Activated naive CD4-positive, alpha-beta T cell treated with anti-CD3 and anti-CD28 coated beads, Interleukin-2, amount 50 U/mL, for 24 hours (primary cell): ENCODE results near the gene ARSD.
"Not testable (repeated sequence)": the region's sequence is repeated elsewhere in the genome, so short reads cannot be mapped to it uniquely, and the experiment has no call there.

Experiments used
- H3K27ac Mint-ChIP-seq: one replicate; pipeline ENCODE4 v1.8.0; 2021; ENCODE audit warnings: mild to moderate bottlenecking, mixed read lengths
- H3K27me3 Mint-ChIP-seq: one replicate; pipeline ENCODE4 v1.8.0; 2021; ENCODE audit warnings: mixed read lengths
- H3K36me3 Mint-ChIP-seq: one replicate; pipeline ENCODE4 v1.8.0; 2021; ENCODE audit warnings: mixed read lengths
- H3K4me1 Mint-ChIP-seq: one replicate; pipeline ENCODE4 v1.8.0; 2021; ENCODE audit warnings: mixed read lengths
- H3K4me3 Mint-ChIP-seq: one replicate; pipeline ENCODE4 v1.8.0; 2021; ENCODE audit warnings: mild to moderate bottlenecking, mixed read lengths
- H3K9me3 Mint-ChIP-seq: one replicate; pipeline ENCODE4 v1.8.0; 2021; ENCODE audit warnings: mixed read lengths

The ARSD gene

DNA sequence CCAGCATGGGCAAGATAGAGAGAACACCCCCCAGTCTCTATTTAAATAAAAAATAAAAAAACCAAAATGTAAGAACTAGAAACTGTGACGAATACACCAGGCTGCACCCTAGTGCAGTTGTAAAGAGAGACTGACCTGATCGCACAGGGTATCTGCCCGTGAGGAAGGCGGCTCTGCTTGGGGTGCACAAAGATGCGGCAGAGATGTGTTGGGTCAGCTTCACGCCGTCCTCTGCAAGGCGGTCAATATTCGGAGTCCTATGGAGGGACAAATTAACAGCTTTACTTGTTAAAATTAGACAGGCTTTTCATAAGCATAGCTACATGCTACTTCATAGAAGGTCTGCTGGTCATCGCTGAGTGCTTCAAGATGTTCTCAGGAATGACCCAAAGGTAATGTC, 26.1 kb upstream of the ARSD start:
- Mint-ChIP-seq H3K4me1 (no peaks in the 10 kb centered on the region), H3K4me3 (no peak overlapping the region), H3K27ac (no peak overlapping the region), H3K27me3 (peaks cover 3% of the 10 kb centered on the region), H3K36me3 (no peaks in the 10 kb centered on the region), H3K9me3 (no peaks in the 10 kb centered on the region)

DNA sequence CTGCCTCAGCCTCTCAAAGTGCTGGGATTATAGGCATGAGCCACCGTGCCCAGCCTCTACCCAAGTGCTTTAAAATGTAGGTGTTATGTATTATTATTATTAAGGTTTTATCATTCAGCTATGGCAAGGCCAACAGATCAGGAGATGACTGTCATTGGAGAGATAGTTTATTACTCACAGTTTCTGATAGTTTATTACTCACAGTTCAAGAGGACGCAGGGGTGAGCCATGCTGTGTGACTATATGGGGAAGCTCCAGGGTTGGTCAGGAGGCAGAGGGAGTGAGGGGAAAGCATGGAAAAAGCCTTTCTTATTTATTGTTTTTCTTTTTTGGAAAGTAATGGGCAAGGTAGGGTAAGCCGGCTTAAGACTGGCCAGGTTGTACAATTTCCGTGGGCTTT, 25.4 kb upstream of the ARSD start:
- Mint-ChIP-seq H3K4me3 (no peak overlapping the region), H3K4me1 (no peaks in the 10 kb centered on the region), H3K27ac (no peak overlapping the region), H3K27me3 (peaks cover 3% of the 10 kb centered on the region), H3K36me3 (no peaks in the 10 kb centered on the region), H3K9me3 (no peaks in the 10 kb centered on the region)

GRCh38 chrX:2937942-2938341, 8.8 kb upstream of the ARSD start:
- H3K27me3 Mint-ChIP-seq, result not testable (repeated sequence)

DNA sequence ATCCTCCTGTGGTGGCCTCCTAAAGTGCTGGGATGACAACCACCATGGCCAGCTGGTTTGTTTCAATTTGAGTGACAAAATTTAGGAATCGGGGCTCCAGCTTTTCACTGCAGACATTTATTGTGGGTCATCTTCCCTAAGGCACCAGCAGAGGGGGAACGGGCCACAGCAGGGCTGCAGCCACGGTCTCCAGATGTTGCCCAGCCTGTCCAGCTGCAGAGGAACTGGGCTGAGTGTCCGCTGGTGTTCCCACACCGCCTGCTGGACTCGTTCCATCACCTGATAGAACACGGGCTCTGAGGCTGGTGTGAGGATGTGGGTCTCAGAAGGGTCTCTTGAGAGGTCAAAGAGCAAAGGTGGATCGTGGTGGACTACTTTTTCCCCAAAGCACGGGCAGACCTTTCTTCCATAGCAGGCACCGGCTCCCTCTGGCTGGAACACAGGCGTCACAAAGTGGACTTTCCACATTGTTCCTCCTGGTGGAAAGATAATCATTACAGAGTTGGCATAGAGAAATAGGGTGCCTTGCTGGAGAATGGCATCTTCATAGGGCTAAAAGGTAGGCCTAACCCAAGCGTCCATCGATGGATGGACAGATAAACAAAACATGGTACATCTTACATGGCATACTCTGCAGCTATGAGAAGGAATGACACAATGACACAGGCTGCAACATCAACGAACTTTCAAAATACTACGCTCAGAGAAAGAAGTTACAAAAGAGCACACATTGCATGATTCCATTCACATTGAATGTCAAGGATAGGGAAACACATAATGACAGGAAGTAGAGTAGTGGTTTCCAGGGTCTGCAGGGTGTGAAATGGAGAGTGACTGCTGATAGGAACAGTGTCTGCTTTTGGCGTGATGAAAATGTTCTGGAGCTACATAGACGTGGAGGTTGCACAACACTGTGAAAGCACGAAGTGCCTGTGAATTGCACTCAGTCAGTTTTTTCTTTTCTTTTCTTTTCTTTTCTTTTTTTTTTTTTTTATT, 5.9 kb upstream of the ARSD start:
- Mint-ChIP-seq H3K4me3 (no peak overlapping the region), H3K27ac (no peak overlapping the region), H3K36me3 (no peaks in the 10 kb centered on the region), H3K4me1 (peaks cover 4% of the 10 kb centered on the region), H3K27me3 (peaks cover 5% of the 10 kb centered on the region), H3K9me3 (no peaks in the 10 kb centered on the region)

More at GRCh38 chrX:2937942-2938341, 8.8 kb upstream of the ARSD start:
- not testable (repeated sequence) for H3K9me3 Mint-ChIP-seq, H3K4me3 Mint-ChIP-seq, H3K27ac Mint-ChIP-seq, H3K36me3 Mint-ChIP-seq, H3K4me1 Mint-ChIP-seq

DNA sequence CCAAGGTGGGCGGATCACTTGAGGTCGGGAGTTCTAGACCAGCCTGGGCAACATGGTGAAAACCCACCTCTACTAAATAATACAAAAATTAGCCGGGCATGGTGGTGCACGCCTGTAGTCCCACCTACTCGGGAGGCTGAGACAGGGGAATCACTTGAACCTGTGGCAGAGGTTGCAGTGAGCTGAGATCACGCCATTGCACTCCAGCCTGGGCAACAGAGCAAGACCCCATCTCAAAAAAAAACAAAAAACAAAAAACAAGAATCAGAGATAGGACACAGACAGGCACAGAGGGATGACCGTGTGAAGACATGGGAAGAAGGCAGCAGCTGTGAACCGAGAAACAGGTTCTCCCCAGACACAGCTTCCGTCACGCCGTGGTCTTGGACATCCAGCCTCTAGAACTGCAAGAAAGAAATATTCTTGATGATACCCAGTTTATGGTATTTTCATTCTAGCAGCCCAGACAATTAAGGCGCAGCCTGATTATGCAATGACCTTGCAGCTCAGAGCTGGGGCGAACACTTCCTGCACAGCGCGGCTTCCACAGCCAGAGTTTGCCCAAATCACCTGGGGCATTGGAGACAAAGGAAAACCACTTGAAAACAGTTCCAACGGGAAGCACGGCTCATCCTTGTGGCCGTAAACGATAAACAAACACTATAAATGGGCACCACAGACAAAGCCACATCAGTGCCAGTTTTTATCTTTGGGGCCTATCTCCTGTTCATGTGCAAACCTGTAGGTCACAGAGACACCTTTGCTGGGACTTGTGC, 4.2 kb upstream of the ARSD start:
- peaks cover 4% of the 10 kb centered on the region for H3K4me1 Mint-ChIP-seq
- no peaks in the 10 kb centered on the region for H3K36me3 Mint-ChIP-seq

GRCh38 chrX:2931612-2932011, 2.5 kb upstream of the ARSD start:
- Mint-ChIP-seq H3K27ac (no peak overlapping the region), H3K4me3 (no peak overlapping the region), H3K9me3 (no peaks in the 10 kb centered on the region), H3K36me3 (no peaks in the 10 kb centered on the region), H3K27me3 (peaks cover 6% of the 10 kb centered on the region), H3K4me1 (peaks cover 4% of the 10 kb centered on the region)

More for the DNA sequence above, 4.2 kb upstream of the ARSD start:
- Mint-ChIP-seq H3K9me3 (no peaks in the 10 kb centered on the region), H3K4me3 (no peak overlapping the region), H3K27me3 (peaks cover 5% of the 10 kb centered on the region), H3K27ac (no peak overlapping the region)

DNA sequence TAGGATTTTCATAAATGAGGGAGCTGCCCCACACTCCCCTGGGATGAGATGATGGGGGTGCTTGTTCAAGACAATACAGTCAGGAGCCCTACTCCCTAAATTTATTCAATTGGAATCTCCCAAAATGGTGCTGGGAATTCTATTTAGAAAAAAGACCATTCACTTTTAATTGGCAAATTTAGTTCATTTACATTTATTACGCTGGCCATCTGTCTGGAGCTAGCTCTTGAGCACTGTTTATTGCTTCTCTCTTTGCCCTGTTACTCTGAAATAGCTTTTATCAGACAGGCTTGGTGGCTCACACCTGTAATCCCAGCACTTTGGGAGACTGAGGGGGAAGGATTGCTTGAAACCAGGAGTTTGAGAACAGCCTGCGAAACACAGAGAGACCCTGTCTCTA, 2.0 kb upstream of the ARSD start:
- Mint-ChIP-seq H3K9me3 (no peaks in the 10 kb centered on the region), H3K36me3 (no peaks in the 10 kb centered on the region), H3K4me3 (no peak overlapping the region), H3K27ac (no peak overlapping the region), H3K4me1 (peaks cover 4% of the 10 kb centered on the region), H3K27me3 (peaks cover 6% of the 10 kb centered on the region)

DNA sequence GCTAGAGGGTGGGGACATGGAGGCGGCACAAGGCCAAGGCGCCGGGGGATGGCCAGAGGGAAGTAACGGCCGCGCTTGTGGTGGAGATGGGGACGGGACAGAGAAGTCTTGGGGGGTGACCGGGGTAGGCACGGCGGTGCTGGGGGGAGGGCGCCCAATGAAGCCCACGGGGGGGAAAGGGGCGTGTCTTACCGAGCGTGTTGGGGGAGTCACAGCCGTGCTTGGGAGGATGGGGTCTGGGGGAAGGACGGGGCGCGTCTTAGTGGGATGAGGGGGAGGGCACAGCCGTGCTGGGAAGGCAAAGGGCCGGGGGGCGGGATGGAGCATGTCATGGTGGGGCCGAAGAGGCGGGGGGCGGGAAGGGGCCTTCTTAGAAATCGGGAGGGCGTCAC, 952 bp downstream of the ARSD start:
- no peaks in the 10 kb centered on the region for H3K9me3 Mint-ChIP-seq
- H3K36me3 Mint-ChIP-seq, result no peaks in the 10 kb centered on the region
- peaks cover 4% of the 10 kb centered on the region for H3K4me1 Mint-ChIP-seq
- H3K4me3 Mint-ChIP-seq, result peak overlapping the region; percentile 4
- H3K27ac Mint-ChIP-seq, result no peak overlapping the region
- H3K27me3 Mint-ChIP-seq, result peaks cover 6% of the 10 kb centered on the region

DNA sequence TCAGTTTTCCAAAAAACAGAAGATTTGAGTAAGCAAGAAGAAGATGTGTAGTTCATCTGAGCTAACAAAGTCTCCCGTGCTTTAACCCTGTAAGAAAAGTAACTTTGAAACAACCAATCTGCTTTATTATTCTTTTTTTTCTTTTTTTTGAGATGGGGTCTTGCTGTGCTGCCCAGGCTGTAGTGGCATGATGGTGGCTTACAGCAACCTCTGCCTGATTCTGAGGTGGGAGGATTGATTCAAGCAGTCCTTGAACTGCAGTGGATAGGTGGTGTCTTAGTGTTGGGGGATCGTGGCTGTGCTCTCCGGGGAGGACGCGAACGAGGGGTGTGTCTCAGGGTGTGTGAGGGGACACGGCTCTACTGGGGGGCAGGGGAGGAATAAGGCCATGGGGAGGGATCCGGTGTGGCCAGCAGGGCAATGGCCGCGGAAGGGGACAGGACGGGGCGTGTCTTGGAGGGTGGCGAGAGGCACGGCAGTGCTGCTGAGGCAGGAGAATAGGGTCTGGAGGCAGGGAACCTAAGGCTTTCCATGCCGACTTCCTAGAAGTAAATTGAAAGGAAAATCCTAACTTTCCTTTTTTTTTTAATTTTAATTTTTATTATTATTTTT, 2.4 kb downstream of the ARSD start:
- no peak overlapping the region for H3K27ac Mint-ChIP-seq
- H3K36me3 Mint-ChIP-seq, result no peaks in the 10 kb centered on the region
- H3K4me1 Mint-ChIP-seq, result peaks cover 4% of the 10 kb centered on the region
- H3K4me3 Mint-ChIP-seq, result no peak overlapping the region
- no peaks in the 10 kb centered on the region for H3K9me3 Mint-ChIP-seq
- peaks cover 6% of the 10 kb centered on the region for H3K27me3 Mint-ChIP-seq

DNA sequence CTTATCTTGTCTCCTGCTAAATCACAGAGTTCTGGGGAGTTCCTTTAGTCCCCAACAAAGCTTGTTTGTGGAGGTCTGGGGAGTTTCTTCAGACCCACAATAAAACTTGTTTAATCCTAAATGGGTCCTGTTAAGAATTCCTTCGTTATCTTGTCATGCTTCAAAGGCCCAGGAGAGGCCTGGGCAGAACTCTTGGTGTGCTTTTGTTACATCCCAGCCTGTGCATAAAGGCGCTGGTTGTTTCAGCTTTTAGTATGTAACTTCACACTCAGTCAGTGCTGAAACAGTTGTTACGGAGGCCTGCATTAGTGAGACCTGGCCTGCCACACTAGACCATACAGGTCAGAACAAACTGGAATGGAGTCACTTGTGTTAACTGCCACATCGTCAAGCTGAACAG, 2.9 kb downstream of the ARSD start:
- H3K27ac Mint-ChIP-seq, H3K27me3 Mint-ChIP-seq, H3K4me1 Mint-ChIP-seq, H3K9me3 Mint-ChIP-seq, H3K36me3 Mint-ChIP-seq, H3K4me3 Mint-ChIP-seq: not testable (repeated sequence)

DNA sequence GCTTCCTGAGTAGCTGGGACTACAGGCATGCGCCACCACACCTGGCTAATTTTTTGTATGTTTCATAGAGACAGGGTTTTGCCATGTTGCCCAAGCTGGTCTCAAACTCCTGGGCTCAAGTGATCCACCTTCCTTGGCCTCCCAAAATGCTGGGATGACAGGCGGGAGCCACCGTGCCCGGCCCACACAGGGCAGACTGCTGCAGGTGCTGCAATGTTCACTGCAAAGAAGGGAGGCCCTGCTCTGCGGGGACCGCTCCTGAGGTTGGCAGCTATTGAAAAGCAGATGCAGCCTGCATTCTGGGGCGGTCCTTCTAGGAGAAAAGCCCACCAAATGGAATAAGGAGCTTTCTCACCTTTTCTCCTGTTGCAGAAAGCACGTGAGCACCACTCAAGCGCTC, 5.0 kb downstream of the ARSD start:
- H3K9me3 Mint-ChIP-seq, result no peaks in the 10 kb centered on the region
- H3K4me1 Mint-ChIP-seq, result no peaks in the 10 kb centered on the region
- peaks cover 2% of the 10 kb centered on the region for H3K27me3 Mint-ChIP-seq
- no peak overlapping the region for H3K4me3 Mint-ChIP-seq
- no peaks in the 10 kb centered on the region for H3K36me3 Mint-ChIP-seq
- no peak overlapping the region for H3K27ac Mint-ChIP-seq

DNA sequence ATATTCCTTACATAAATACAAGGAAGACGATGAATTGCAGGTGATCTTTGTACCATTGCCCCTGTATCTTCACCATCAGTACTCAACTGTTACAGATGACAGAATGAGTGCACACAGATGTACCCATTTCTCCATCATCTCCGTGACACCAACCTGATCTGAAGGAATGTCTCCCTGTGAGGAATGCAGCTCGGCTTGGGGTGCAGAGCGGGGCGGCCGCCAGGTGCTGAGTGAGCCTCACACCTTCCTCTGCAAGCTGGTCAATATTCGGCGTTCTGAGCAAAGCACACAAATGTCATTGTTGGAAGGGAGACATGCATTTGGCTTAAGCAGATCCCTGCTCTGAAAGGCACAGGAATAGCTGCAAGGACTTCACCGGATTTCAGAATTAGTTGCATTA, 7.4 kb downstream of the ARSD start:
- H3K27me3 Mint-ChIP-seq, result peaks cover 1% of the 10 kb centered on the region
- no peak overlapping the region for H3K4me3 Mint-ChIP-seq
- no peaks in the 10 kb centered on the region for H3K9me3 Mint-ChIP-seq
- no peaks in the 10 kb centered on the region for H3K36me3 Mint-ChIP-seq
- H3K27ac Mint-ChIP-seq, result no peak overlapping the region
- H3K4me1 Mint-ChIP-seq, result no peaks in the 10 kb centered on the region

DNA sequence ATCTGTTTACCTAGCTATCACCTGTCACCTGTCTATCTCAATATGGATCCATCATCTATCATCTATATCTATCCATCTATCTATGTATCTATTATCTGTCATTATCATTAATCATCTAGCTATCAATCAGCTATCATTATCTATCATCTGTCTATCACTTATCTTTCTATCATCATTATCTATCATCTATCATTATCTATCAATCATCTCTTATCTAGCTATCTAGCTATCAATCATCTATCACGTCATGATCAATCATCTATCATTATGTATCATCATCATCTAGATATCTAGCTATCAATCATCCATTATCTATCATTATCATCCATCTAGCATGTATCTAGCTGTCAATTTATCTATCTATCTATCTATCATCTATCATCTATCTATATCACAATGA, 7.9 kb downstream of the ARSD start:
- Mint-ChIP-seq H3K27me3 (no peaks in the 10 kb centered on the region), H3K36me3 (no peaks in the 10 kb centered on the region), H3K9me3 (no peaks in the 10 kb centered on the region), H3K4me3 (no peak overlapping the region), H3K4me1 (no peaks in the 10 kb centered on the region), H3K27ac (no peak overlapping the region)

- H3K27me3 Mint-ChIP-seq, result no peaks in the 10 kb centered on the region
- no peak overlapping the region for H3K27ac Mint-ChIP-seq
- H3K4me1 Mint-ChIP-seq, result no peaks in the 10 kb centered on the region
- H3K9me3 Mint-ChIP-seq, result no peaks in the 10 kb centered on the region
- H3K36me3 Mint-ChIP-seq, result no peaks in the 10 kb centered on the region
- no peak overlapping the region for H3K4me3 Mint-ChIP-seq
Measured at GRCh38 chrX:2917767-2918166, 11.4 kb downstream of the ARSD start.

DNA sequence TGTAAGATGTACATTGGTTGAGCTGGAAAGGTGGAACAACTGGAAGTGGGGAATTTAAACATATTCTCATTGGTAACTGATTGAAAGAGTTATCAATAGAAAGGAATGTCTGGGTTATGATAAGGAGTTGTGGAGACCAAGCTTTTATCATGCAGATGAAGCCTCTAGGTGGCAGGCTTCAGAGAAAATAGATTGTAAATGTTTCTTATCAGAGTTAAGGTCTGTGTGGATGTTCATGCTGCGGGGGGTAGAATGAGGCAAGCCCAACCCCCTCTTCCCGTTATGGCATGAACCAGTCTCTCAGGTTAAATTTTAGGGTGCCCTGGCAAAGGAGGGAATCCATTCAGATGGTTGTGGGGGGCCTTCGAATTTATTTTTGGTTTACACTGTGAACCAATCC, 16.0 kb downstream of the ARSD start:
- Mint-ChIP-seq H3K4me3 (no peak overlapping the region), H3K36me3 (no peaks in the 10 kb centered on the region), H3K27ac (no peak overlapping the region), H3K9me3 (no peaks in the 10 kb centered on the region), H3K4me1 (no peaks in the 10 kb centered on the region), H3K27me3 (no peaks in the 10 kb centered on the region)

GRCh38 chrX:2910109-2910508, 19.0 kb downstream of the ARSD start:
- no peak overlapping the region for H3K27ac Mint-ChIP-seq
- no peaks in the 10 kb centered on the region for H3K9me3 Mint-ChIP-seq
- no peak overlapping the region for H3K4me3 Mint-ChIP-seq
- H3K4me1 Mint-ChIP-seq, result no peaks in the 10 kb centered on the region
- no peaks in the 10 kb centered on the region for H3K36me3 Mint-ChIP-seq
- no peaks in the 10 kb centered on the region for H3K27me3 Mint-ChIP-seq
